OCI-LY1 (cell line): ENCODE results near the gene PKIB.

Experiments used
- H2AFZ ChIP-seq: fragments of 200-600 bp; sonication (generic), shearing (Covaris generic); 2 replicates; pipeline ENCODE4 v1.6.0; 2014; ENCODE audit warnings: antibody characterized with exemption, mild to moderate bottlenecking, low read length
- H3F3A ChIP-seq: fragments of 200-600 bp; sonication (generic), shearing (Covaris generic); 2 replicates; pipeline ENCODE4 v1.6.0; 2014; ENCODE audit warnings: mild to moderate bottlenecking, antibody characterized with exemption, low read length, moderate library complexity; ENCODE audit not compliant: insufficient read depth
- H3K27ac ChIP-seq: fragments of 200-600 bp; sonication (generic); 2 replicates; pipeline ENCODE4 v1.5.1; 2014; ENCODE audit warnings: low read length, mixed run types, mild to moderate bottlenecking, low read depth; ENCODE audit not compliant: poor library complexity, severe bottlenecking
- H3K27me3 ChIP-seq: fragments of 200-600 bp; sonication (generic); 2 replicates; pipeline ENCODE4 v1.6.0; 2014; ENCODE audit warnings: antibody characterized with exemption, mild to moderate bottlenecking, low read length, moderate library complexity; ENCODE audit not compliant: insufficient read depth
- H3K36me3 ChIP-seq: fragments of 200-600 bp; sonication (generic); 2 replicates; pipeline ENCODE4 v1.6.1; 2014; ENCODE audit warnings: mild to moderate bottlenecking, antibody characterized with exemption, low read length, moderate library complexity, mixed read lengths; ENCODE audit not compliant: insufficient read depth
- H3K4me1 ChIP-seq: fragments of 200-600 bp; sonication (generic); 2 replicates; pipeline ENCODE4 v1.5.1; 2014; ENCODE audit warnings: mild to moderate bottlenecking, low read length, moderate library complexity; ENCODE audit not compliant: insufficient read depth, severe bottlenecking
- H3K4me2 ChIP-seq: fragments of 200-600 bp; sonication (generic), shearing (Covaris generic); 2 replicates; pipeline ENCODE4 v1.6.1; 2014; ENCODE audit warnings: low read length
- H3K4me3 ChIP-seq: fragments of 200-600 bp; sonication (generic); 2 replicates; pipeline ENCODE4 v1.5.1; 2014; ENCODE audit warnings: low read length, low read depth, mild to moderate bottlenecking, mixed read lengths; ENCODE audit not compliant: poor library complexity, severe bottlenecking
- H3K79me2 ChIP-seq: fragments of 200-600 bp; shearing (Covaris generic); 2 replicates; pipeline ENCODE4 v1.6.1; 2016; ENCODE audit warnings: mixed run types, low read length, mixed read lengths; ENCODE audit not compliant: insufficient read depth
- H3K9ac ChIP-seq: fragments of 200-600 bp; sonication (generic), shearing (Covaris generic); 2 replicates; pipeline ENCODE4 v1.6.1; 2014; ENCODE audit warnings: mild to moderate bottlenecking, low read length, mixed read lengths
- H3K9me2 ChIP-seq: fragments of 200-600 bp; sonication (generic), shearing (Covaris generic); 2 replicates; pipeline ENCODE4 v1.6.1; 2014; ENCODE audit warnings: low read depth, mild to moderate bottlenecking, low read length, mixed read lengths
- H3K9me3 ChIP-seq: fragments of 200-600 bp; shearing (Covaris generic); 2 replicates; pipeline ENCODE4 v1.6.1; 2014; ENCODE audit warnings: low read length, mixed read lengths
- H4K20me1 ChIP-seq: fragments of 200-600 bp; sonication (generic), shearing (Covaris generic); 2 replicates; pipeline ENCODE4 v1.6.0; 2016; ENCODE audit warnings: mild to moderate bottlenecking, low read length; ENCODE audit not compliant: insufficient read depth
- CTCF ChIP-seq: fragments of 200-600 bp; sonication (generic), shearing (Covaris generic); IDR thresholded peaks from 2 replicates; pipeline ENCODE4 v1.5.1; 2017; ENCODE audit warnings: mild to moderate bottlenecking, antibody characterized with exemption, low read length, moderate library complexity, mixed read lengths
- EZH2 ChIP-seq: fragments of 200-600 bp; sonication (generic), shearing (Covaris generic); IDR thresholded peaks from 2 replicates; pipeline ENCODE4 v1.8.0; 2017; ENCODE audit warnings: borderline replicate concordance, mixed run types, mild to moderate bottlenecking, antibody characterized with exemption, low read length, moderate library complexity, mixed read lengths

Gene PKIB

GRCh38 chr6:122760330-122760729 lies 150.1 kb downstream of the PKIB start:
- Histone ChIP-seq H3K27me3 (no peaks in the 10 kb centered on the region), H3K79me2 (no peaks in the 10 kb centered on the region), H3K9me3 (no peaks in the 10 kb centered on the region), H3K9ac (no peak overlapping the region), H3K4me2 (no peak overlapping the region), H3K4me3 (no peak overlapping the region), H3K9me2 (no peaks in the 10 kb centered on the region), H3F3A (no peaks in the 10 kb centered on the region), H4K20me1 (no peaks in the 10 kb centered on the region), H3K27ac (no peak overlapping the region), H2AFZ (no peak overlapping the region), H3K4me1 (no peaks in the 10 kb centered on the region), H3K36me3 (no peaks in the 10 kb centered on the region)
- TF ChIP-seq EZH2 (no peak), CTCF (no peak)

- no peaks in the 10 kb centered on the region for H3K9me3 ChIP-seq
- no peaks in the 10 kb centered on the region for H4K20me1 ChIP-seq
- H3K4me3 ChIP-seq: no peak overlapping the region
- H3K27ac ChIP-seq: no peak overlapping the region
- TF ChIP-seq EZH2 (no peak), CTCF (no peak)
- no peaks in the 10 kb centered on the region for H3K9me2 ChIP-seq
- no peaks in the 10 kb centered on the region for H3K36me3 ChIP-seq
- no peak overlapping the region for H3K9ac ChIP-seq
- no peak overlapping the region for H3K4me2 ChIP-seq
- no peaks in the 10 kb centered on the region for H3K79me2 ChIP-seq
- H2AFZ ChIP-seq: no peak overlapping the region
- no peaks in the 10 kb centered on the region for H3F3A ChIP-seq
- no peaks in the 10 kb centered on the region for H3K4me1 ChIP-seq
- H3K27me3 ChIP-seq: no peaks in the 10 kb centered on the region
These were observed 156.1 kb downstream of the PKIB start for GRCh38 chr6:122766256-122766655.

GRCh38 chr6:122770835-122771601 lies 160.8 kb downstream of the PKIB start:
- H3K9me3 ChIP-seq: no peaks in the 10 kb centered on the region
- H3K79me2 ChIP-seq: no peaks in the 10 kb centered on the region
- no peak overlapping the region for H3K4me3 ChIP-seq
- no peak overlapping the region for H3K9ac ChIP-seq
- H3K27me3 ChIP-seq: no peaks in the 10 kb centered on the region
- H3K9me2 ChIP-seq: no peaks in the 10 kb centered on the region
- no peak overlapping the region for H3K4me2 ChIP-seq
- no peaks in the 10 kb centered on the region for H3K4me1 ChIP-seq
- H3F3A ChIP-seq: no peaks in the 10 kb centered on the region
- H3K27ac ChIP-seq: no peak overlapping the region
- no peak for TF ChIP-seq EZH2
- H3K36me3 ChIP-seq: no peaks in the 10 kb centered on the region
- no peak overlapping the region for H2AFZ ChIP-seq
- no peaks in the 10 kb centered on the region for H4K20me1 ChIP-seq
